Vagina (tissue), 2 donors: ENCODE data around the gene PHACTR3. TPM values are rescaled to one million over a fixed set of nuclear protein-coding genes. Genes with fewer than 3 reads are reported as not detected.

Experiments used
- DNase-seq, 2 donors: peaks; one replicate each; pipeline ENCODE4 v3.0.0-alpha.2; 2017; ENCODE audit errors: extremely low spot score in 2 of 2
- H3K27ac ChIP-seq: fragments of 200-600 bp; sonication (generic); one replicate; pipeline ENCODE4 v1.5.1; 2019
- H3K27me3 ChIP-seq: fragments of 200-600 bp; sonication (generic); one replicate; pipeline ENCODE4 v1.5.1; 2019
- H3K36me3 ChIP-seq, 2 donors: fragments of 200-600 bp; sonication (generic); one replicate each; pipeline ENCODE4 v1.5.1; 2017 to 2019
- H3K4me1 ChIP-seq: fragments of 200-600 bp; sonication (generic); one replicate; pipeline ENCODE4 v1.5.1; 2019
- H3K4me3 ChIP-seq, 2 donors: fragments of 200-600 bp; sonication (generic); 1 replicate in 1 of 2; 2 replicates in 1 of 2; pipeline ENCODE4 v1.5.1; 2016 to 2019
- H3K9me3 ChIP-seq: fragments of 200-600 bp; sonication (generic); one replicate; pipeline ENCODE4 v1.5.1; 2019
- CTCF ChIP-seq, 3 experiments: fragments of 450-650 bp in 2 of 3; fragments of 200-600 bp in 1 of 3; sonication (generic) in 1 of 3; IDR thresholded peaks; one replicate each; pipeline ENCODE4 v1.5.1; 2017 to 2019; ENCODE audit warnings: antibody characterized with exemption in 3 of 3, mild to moderate bottlenecking in 2 of 3, moderate library complexity in 2 of 3
- POLR2A ChIP-seq, 2 donors: fragments of 450-650 bp; IDR thresholded peaks; one replicate each; pipeline ENCODE4 v1.6.1; 2017; ENCODE audit warnings: antibody characterized with exemption in 2 of 2, mild to moderate bottlenecking in 2 of 2, moderate library complexity in 2 of 2
- POLR2AphosphoS5 ChIP-seq, 2 donors: sonication (generic); formaldehyde crosslinking; IDR thresholded peaks; one replicate each; pipeline ENCODE4 v1.9.0; 2017; ENCODE audit warnings: antibody characterized with exemption in 2 of 2, mild to moderate bottlenecking in 2 of 2, low read depth in 1 of 2; ENCODE audit not compliant: insufficient read depth in 1 of 2
- intact Hi-C: fragments of 100-400 bp; cut with DNase I; formaldehyde crosslinking; loops from one replicate; pipeline ENCODE4 v1.15.1; 2023
- total RNA-seq: library from RNA; depleted of rRNA; stranded (reverse); fragments of >200 nt; gene quantifications from one replicate; pipeline ENCODE4 v1.2.3, GENCODE V29; 2016

PHACTR3 gene
- total RNA-seq, 1 donor from 2014 or later: 8.3 TPM

DNA sequence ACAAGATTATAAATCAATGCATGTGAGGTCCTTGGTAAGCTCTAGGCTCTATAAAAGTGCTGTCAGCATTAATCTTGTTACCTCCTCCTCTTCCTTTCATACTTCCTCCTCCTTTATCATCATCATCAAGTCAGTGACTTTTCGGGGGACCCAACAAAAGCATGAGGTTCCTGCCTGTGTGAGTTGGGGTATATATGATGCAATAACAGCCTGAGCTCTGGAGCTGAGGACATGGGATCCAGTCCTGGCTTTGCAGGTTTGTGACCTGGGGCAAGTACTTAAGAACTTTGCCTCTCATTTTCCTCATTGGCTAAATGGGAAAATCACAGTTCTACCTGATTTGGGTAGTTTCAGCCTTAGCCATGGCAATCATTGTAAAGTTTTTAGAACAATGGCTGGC is 7.1 kb upstream of the PHACTR3 start:
- H3K4me1 ChIP-seq: no peaks in the 10 kb centered on the region
- TF ChIP-seq POLR2A (IDR thresholded peaks at IDR 0.05): no peak
- TF ChIP-seq CTCF (IDR thresholded peaks at IDR 0.05): no peak
- TF ChIP-seq POLR2AphosphoS5 (IDR thresholded peaks at IDR 0.05; ENCODE audit: insufficient read depth in 1 of 2, low read depth in 1 of 2): no peak
- H3K36me3 ChIP-seq: no peaks in the 10 kb centered on the region
- H3K4me3 ChIP-seq: no peak overlapping the region
- no peaks in the 10 kb centered on the region for H3K9me3 ChIP-seq
- no peak for DNase-seq
- H3K27ac ChIP-seq: no peak overlapping the region
- intact Hi-C loops: no loop called here
- no peaks in the 10 kb centered on the region for H3K27me3 ChIP-seq

DNA sequence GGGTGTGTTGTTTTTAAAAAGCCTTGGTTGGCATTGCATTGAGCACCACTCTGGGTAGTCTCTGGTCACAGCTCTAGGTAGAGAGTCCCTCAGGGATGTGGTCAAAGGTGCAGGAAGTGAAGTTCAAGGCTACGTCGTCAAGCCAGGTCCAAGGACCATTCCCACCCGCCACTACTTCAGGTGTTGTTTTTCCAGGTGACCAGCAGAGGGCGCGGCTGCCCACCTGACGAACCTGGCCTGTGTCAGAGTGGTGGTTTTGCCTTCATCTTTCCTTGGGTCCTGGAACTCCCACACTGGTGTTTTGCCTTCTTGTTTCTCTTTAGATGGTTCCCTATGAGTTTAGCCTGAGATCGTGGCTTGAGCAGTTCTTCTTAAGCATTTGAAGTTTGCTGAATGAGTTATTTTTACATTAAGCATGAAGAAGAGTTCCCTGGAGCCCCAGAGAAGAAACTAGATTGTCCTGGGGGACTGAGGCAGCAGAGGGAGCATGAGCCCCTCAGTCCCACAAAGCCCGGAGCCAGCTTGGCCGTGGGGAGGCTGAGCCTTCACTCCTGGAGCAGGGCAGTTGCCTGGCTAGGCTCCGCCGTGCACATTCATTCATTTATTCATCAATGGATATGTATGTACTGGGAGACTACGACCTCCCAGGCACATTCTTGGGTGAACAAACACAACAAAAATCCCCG is 5.6 kb upstream of the PHACTR3 start:
- TF ChIP-seq POLR2A (IDR thresholded peaks at IDR 0.05) (no peak), CTCF (IDR thresholded peaks at IDR 0.05) (peak; percentile 24 to 48 (median 26)), POLR2AphosphoS5 (IDR thresholded peaks at IDR 0.05; ENCODE audit: insufficient read depth in 1 of 2, low read depth in 1 of 2) (no peak)
- Histone ChIP-seq H3K36me3 (no peaks in the 10 kb centered on the region), H3K4me1 (no peaks in the 10 kb centered on the region), H3K27ac (no peak overlapping the region), H3K9me3 (no peaks in the 10 kb centered on the region), H3K27me3 (peaks cover 2% of the 10 kb centered on the region), H3K4me3 (no peak overlapping the region)
- intact Hi-C loops: no loop called here
- no peak for DNase-seq

DNA sequence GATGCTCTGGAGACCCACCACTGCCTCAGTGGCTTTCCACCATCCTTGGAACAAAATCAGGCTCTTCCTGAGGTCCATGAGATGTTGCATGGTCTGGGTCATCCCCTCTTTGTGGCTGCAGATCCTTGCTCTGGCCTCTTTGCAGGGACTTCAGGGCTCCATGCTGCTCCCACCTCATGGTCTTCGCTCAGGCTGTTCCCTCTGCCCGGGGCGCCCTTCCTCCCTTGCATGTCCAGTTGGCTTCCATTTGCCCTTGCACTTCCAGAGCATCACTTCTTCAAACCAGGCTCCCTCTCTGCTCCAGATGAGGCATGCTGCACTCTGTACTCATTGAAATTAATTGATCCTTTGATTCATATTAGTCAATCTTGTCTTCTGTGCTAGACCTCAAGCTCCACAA is 4.4 kb upstream of the PHACTR3 start:
- Histone ChIP-seq H3K36me3 (no peaks in the 10 kb centered on the region), H3K27me3 (peaks cover 6% of the 10 kb centered on the region), H3K4me3 (no peak overlapping the region), H3K9me3 (no peaks in the 10 kb centered on the region), H3K27ac (no peak overlapping the region), H3K4me1 (peaks cover 5% of the 10 kb centered on the region)
- TF ChIP-seq POLR2A (IDR thresholded peaks at IDR 0.05): no peak
- TF ChIP-seq POLR2AphosphoS5 (IDR thresholded peaks at IDR 0.05; ENCODE audit: insufficient read depth in 1 of 2, low read depth in 1 of 2): no peak
- TF ChIP-seq CTCF (IDR thresholded peaks at IDR 0.05): no peak
- DNase-seq: no peak
- intact Hi-C loops: no loop called here

GRCh38 chr20:59600472-59600871 is 3.9 kb upstream of the PHACTR3 start:
- H3K4me3 ChIP-seq: no peak overlapping the region
- no peaks in the 10 kb centered on the region for H3K36me3 ChIP-seq
- DNase-seq: no peak
- peaks cover 6% of the 10 kb centered on the region for H3K27me3 ChIP-seq
- intact Hi-C loops: no loop called here
- peaks cover 10% of the 10 kb centered on the region for H3K4me1 ChIP-seq
- no peak for TF ChIP-seq CTCF (IDR thresholded peaks at IDR 0.05)
- no peak for TF ChIP-seq POLR2A (IDR thresholded peaks at IDR 0.05)
- TF ChIP-seq POLR2AphosphoS5 (IDR thresholded peaks at IDR 0.05; ENCODE audit: insufficient read depth in 1 of 2, low read depth in 1 of 2): no peak
- no peaks in the 10 kb centered on the region for H3K9me3 ChIP-seq
- H3K27ac ChIP-seq: no peak overlapping the region

GRCh38 chr20:59602546-59603080 is 1.7 kb upstream of the PHACTR3 start:
- no peaks in the 10 kb centered on the region for H3K9me3 ChIP-seq
- DNase-seq: no peak
- H3K4me1 ChIP-seq: peaks cover 12% of the 10 kb centered on the region
- peaks cover 6% of the 10 kb centered on the region for H3K27me3 ChIP-seq
- no peaks in the 10 kb centered on the region for H3K36me3 ChIP-seq
- H3K4me3 ChIP-seq: no peak overlapping the region
- TF ChIP-seq CTCF (IDR thresholded peaks at IDR 0.05): no peak
- TF ChIP-seq POLR2A (IDR thresholded peaks at IDR 0.05): no peak
- no peak for TF ChIP-seq POLR2AphosphoS5 (IDR thresholded peaks at IDR 0.05; ENCODE audit: insufficient read depth in 1 of 2, low read depth in 1 of 2)
- no peak overlapping the region for H3K27ac ChIP-seq
- intact Hi-C loops: no loop called here
